D341Med (cell line): ENCODE measurements around the gene RGS9.
A peak's percentile ranks its signal among the peaks of the same experiment; 100 is the strongest.

Experiments used
- DNase-seq: peaks from one replicate; pipeline ENCODE4 v3.0.0; 2012; ENCODE audit warnings: low spot score

RGS9 gene

DNA sequence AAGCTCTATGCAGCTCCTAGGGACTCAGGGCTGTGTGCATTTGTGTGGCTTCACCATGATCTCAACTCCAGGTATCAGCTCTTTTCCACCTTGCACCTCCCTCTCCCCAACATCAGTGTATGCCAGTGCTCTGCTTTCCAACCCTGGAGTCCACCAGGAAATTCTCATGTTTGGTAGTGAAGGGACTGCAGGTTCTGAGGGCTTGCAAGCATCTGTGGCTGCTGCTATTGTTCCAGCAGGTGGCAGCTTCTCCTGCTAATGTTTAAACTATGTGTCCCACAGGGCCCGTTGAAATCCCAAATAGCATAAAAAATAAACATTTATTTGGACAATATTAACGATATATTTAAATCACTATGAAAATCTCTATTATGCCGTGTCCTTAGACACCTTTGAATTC, 82.0 kb downstream of the RGS9 start:
- DNase-seq, result no peak

DNA sequence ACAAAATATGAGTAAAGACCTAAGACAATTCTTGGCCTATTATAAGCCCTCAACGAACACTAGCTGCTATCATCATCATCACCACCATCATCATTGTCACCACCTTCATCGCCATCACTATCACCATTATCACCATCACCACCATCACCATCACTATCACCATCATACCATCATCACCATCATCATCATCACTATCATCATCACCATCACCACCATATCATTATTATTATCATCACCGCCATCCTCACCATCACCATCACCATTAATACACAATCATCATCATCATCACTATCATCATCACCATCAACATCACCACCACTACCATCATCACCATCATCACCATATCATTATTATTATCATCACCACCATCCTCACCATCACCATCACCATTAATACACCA, 82.5 kb downstream of the RGS9 start:
- no peak for DNase-seq

GRCh38 chr17:65220732-65221131, 83.6 kb downstream of the RGS9 start:
- no peak for DNase-seq

DNA sequence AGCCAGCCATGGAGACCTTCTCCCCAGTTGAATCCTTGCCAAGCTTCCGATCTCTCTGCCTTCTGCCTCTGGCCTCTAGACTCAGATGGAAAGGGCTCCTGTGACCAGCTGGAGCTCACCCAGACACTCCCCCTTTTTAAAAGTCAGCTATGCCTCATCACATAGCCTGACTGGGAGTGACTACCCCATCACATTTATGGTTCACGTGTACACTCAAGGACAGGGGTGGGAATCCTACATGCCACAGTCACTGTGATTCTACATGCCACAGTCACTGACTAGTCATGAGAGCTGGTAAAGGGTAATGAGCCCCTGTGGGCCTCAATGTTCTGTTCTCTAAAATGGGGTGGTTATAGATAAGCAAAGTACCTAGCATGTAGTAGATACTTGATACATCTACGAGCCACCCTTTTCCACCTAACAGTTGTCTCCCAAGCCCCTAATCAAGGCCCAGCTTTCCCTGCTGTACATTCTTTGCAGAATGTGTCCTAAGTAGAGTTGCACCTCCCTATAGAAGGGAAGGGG, 85.1 kb downstream of the RGS9 start:
- no peak for DNase-seq

- no peak for DNase-seq
These were observed 87.9 kb downstream of the RGS9 start for GRCh38 chr17:65225061-65225460.

DNA sequence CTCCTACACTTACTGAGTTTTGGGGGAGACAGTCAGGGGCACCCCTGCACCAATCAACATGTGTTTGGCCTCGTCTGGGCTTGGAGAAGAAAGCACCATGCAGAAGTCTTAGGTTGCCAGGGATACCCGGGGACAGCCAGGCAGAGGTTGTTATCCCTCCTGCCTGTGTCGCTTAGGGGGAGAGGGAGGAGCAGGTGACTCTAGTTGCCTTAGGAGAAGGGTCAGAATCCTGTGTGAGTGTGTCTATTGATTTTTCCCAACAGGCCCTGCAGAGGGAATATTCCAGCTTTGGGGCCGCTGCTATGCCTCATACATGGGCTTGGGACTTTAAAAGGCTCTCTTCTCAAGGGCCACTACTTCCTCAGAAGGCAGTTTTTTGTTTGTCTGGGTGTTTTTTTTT, 89.1 kb downstream of the RGS9 start:
- DNase-seq, result no peak

GRCh38 chr17:65227637-65228036, 90.5 kb downstream of the RGS9 start:
- DNase-seq, result no peak

DNA sequence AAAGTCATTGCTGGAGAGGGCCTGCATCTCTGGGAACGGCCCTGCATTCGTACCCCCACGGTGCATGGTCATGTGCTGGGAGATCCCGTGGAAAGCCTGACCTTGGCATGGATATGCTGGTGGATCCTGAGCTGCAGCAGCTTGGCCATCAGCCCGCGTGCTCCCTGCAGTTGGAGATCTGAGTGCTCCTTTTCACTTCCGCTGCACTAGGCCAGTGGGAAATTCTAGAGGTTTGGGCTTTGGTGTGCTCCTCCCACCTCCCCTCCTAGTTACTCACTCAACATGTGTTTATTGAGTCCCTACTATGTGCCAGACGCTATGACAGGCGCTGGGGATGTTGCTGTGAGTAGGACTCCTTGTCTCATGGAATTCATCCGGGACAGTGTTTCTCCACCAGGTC, 91.1 kb downstream of the RGS9 start:
- DNase-seq, result no peak

GRCh38 chr17:65228734-65229620, 91.8 kb downstream of the RGS9 start:
- DNase-seq, result no peak

DNA sequence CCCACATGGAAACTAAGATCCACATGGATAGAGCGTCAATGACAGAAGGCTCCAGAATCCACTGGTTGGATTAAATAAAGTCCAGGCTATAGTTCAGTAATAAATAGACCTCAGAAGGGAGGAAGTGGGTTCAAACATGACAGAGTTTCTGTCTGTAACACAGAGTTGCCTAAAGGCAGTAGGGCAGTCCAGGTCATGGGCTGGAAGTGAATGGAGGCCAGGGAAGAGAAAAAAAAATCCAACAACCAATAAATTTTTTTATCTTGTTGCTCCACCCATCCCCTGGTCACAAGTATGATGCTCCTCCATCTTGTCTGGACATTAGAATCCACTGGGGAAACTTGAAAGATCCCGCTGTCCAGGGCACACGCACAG, 92.4 kb downstream of the RGS9 start:
- DNase-seq, result no peak

GRCh38 chr17:65230040-65230439, 92.9 kb downstream of the RGS9 start:
- no peak for DNase-seq

DNA sequence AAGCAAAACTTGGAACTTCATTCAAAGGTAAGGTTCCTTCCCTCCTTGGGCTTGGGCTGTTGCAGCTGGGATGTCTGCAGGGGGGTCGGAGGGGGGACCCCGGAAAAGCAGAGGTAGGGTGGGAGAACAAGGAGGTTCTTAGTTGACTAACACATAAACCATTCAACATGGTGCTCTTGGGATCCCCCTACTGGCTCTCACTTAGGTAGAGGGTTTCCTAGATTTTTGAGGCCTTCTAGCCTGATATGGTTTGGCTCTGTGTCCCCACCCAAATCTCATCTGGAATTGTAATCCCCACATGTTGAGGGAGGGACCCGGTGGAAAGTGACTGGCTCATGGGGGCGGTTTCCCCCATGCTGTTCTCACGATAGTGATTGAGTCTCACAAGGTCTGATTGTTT, 93.9 kb downstream of the RGS9 start:
- DNase-seq, result no peak

GRCh38 chr17:65231662-65232335, 94.6 kb downstream of the RGS9 start:
- DNase-seq, result peak; percentile 88

GRCh38 chr17:65235284-65235683, 98.1 kb downstream of the RGS9 start:
- no peak for DNase-seq

DNA sequence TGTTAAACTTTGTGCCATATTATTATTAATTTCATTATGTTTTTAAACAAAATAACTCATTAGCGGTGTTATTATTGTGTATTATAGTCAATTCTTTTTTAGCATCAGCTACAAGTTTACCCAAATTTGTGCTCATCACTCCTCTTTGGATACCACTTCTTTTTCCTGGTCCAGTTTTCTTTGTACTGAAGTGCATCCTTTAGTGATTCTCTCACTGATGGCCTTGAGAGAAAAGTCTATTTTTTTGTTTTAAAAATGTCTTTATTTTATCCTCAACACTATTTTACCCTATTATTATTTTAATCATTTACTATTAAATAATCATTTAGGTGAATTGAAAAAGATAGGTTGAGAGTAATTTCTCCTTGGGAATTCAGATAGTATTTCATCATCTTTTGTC, 99.2 kb downstream of the RGS9 start:
- no peak for DNase-seq

DNA sequence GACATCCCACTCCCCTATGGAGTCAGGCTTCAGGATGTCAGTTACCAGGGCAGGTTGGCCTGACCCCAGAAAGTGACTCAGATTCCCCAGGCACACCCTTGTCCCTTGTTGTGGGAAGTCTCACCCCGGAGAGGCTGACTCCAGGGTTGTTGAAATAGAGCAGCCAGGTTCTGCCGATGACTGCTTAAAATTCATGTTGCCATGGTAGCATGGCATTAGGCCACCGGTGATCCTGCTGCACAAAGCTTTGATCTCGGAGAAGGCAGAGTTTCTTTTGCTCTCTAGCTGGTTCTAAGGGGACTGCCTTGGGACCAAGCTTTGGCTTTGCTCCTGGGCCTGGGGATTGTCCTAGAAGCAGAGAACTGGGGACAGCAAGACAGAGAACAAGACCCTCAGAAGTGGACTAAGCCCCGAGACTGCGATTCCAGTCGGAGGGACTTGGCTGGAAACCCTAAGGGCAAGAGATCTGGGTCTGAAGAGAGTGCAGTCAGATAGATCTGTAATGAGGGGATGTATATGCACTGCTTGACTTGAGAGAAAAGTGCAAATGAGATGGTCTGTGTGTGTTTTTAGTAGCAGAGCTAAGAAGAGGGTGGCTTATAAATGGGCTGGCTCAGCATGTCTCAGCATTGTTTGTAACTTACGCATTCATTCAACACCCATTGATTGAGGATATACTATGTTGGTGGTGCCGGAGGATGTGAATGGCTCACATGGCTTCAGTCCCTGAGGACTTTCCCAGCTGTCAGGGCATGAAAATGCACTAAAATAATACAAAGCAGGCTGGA, 106.9 kb downstream of the RGS9 start:
- DNase-seq, result no peak

- no peak for DNase-seq
These were observed 109.1 kb downstream of the RGS9 start for GRCh38 chr17:65246252-65246651.

DNA sequence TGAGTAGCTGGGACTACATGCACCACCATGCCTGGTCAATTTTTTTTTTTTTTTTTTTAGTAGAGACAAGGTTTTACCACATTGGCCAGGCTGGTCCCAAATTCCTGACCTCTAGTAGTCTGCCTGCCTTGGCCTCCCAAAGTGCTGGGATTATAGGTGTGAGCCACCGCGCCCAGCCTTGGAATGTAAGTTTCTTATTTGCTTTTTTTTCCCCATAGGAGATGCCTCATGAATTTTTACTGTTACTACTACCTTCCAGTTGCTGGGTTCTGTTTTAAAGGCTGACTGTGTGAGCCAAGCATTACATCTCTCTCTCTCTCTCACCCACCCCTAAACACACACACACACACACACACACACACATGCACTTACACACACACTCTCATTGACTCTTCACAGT, 112.6 kb downstream of the RGS9 start:
- no peak for DNase-seq

DNA sequence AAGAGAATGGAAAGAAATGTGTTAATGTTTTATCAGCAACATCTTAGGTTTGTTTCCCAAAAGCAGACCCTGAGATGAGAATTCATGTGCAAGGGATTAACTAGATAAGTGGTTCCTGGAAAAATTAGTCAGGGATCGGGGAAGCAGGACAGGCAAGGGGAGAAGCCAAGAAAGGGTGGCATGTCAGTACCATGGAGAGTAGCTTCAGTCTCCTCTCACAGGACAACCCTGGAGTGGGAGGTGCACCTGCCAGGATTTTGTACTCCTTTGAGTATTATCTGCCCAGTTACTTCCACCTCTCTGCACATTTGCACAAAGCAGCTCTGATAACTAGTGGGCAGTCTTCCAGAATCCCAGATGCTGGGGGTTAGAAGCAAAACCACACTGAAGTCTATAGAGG, 117.0 kb downstream of the RGS9 start:
- DNase-seq, result no peak

DNA sequence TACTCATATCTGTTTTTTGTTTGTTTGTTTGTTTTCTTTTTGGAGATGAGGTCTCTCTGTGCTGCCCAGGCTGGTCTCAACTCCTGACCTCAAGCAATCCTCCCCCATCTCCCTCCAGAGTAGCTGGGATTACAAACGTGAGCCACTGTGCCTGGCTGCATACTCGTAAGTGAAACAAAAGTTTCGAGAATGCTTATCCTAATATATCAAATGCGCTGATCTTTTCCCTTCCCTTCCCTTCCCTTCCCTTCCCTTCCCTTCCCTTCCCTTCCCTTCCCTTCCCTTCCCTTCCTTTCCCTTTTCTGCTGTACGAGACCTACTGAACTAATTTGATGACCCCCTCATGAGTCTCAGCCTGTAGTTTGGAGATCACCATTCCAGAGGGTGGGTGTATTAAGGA, 122.1 kb downstream of the RGS9 start:
- DNase-seq, result no peak

DNA sequence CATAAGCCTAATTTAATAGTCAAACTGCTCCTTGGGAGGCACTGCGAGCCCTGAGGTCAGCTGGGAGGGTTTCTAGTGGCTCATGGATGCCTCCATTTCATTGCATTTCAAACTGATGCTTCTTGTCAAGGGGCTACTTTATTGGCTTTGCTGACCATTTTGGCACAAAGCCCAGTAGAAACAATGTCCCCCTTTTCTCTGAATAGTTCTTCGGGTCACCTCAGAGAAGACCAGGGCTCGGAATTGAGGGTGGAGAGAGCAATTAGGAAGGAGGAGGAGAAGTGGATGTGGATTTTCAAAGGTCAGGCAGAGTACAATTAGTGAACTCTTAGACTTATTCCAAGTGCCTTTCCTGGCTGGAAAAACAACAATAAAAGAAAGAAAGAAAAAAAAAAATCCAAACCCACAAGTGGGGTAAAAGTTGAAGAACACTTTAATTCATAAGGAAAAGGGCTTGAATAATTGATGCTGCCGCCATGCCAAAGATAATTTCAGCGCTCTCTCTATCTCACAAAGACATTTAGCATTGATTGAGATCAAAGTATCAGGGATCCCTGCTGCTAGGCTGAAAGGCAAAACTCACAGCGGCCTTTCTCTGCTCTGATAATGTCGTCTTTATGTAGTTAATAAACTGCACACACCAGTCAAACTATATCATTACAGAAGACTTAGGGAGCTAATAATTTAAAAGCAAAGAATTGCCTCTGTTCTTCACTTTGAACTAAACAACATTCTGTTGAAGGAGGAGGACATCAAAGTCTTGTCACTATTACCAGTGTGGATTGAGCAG, 122.7 kb downstream of the RGS9 start:
- DNase-seq, result no peak

- DNase-seq, result no peak
These were observed 123.5 kb downstream of the RGS9 start for GRCh38 chr17:65260626-65261025.
